ENCODE results near the gene ARHGEF40. TPM values are rescaled to one million over a fixed set of nuclear protein-coding genes. Genes with fewer than 3 reads are reported as not detected.

The ARHGEF40 gene
- total RNA-seq, 1 donor from 2014 or later, result 6.8 TPM

DNA sequence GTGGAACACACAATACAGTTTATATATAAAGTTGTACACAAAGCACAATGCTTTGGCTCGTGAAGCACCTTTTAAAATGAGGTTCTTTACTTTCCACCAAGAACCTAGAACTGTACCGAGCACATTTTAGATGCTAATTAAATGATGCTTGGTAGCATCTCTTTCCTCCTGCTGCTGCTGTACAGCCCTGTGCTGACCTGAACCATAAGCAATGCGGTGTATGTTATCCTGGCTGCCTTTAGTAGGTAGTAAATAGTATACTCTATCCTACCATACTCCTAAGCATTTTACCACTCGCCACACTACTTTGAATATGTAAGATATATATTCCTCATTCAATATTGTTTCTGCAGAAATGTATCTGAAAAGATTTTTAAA lies 15.3 kb upstream of the ARHGEF40 start:
- TF ChIP-seq, protein P1, sequence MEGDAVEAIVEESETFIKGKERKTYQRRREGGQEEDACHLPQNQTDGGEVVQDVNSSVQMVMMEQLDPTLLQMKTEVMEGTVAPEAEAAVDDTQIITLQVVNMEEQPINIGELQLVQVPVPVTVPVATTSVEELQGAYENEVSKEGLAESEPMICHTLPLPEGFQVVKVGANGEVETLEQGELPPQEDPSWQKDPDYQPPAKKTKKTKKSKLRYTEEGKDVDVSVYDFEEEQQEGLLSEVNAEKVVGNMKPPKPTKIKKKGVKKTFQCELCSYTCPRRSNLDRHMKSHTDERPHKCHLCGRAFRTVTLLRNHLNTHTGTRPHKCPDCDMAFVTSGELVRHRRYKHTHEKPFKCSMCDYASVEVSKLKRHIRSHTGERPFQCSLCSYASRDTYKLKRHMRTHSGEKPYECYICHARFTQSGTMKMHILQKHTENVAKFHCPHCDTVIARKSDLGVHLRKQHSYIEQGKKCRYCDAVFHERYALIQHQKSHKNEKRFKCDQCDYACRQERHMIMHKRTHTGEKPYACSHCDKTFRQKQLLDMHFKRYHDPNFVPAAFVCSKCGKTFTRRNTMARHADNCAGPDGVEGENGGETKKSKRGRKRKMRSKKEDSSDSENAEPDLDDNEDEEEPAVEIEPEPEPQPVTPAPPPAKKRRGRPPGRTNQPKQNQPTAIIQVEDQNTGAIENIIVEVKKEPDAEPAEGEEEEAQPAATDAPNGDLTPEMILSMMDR (IDR thresholded peaks at IDR 0.05; ENCODE audit: insufficient read depth, low read length, severe bottlenecking), result no peak
- DNase-seq (ENCODE audit: low read depth), result no peak
- FAIRE-seq, result no peak
- no peaks in the 10 kb centered on the region for H3K36me3 ChIP-seq (ENCODE audit: control insufficient read depth, insufficient read depth, low read length)
- no peaks in the 10 kb centered on the region for H3K27me3 ChIP-seq (ENCODE audit: control insufficient read depth, insufficient read depth, low read length)
- H3K4me3 ChIP-seq (ENCODE audit: low read depth, low read length), result no peak overlapping the region

DNA sequence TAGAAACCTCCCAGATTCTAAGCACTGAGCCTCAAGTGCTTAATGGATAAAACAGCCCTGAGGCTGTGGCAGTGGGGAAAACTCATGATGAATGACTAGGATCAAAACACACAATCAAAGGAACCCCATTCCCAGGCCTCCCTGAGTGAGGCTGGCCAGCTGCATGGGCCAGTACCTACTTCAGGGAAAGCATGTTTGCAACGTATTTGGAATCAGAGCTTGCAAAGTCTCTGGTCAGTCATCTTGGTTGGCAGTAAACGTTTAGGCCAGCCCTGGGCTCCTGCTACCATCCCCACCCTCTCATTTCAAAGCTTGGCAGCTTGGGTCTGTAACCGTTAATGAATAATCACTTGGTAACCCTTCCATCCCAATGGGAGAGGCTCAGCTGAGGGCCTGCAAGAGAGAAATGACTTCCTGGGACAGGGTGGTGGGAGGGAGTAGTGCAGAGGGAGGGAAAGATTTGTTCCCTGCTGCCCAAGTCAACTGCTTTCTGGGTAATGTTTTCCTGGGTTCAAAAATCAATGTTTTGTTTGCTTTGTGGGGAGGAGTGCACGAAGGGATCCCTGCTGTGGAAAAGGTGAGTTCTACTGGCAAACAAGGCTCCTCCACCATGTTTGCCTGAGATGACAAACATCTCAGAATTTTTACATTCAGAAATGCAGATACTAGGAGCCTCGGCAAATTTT lies 14.5 kb upstream of the ARHGEF40 start:
- no peaks in the 10 kb centered on the region for H3K27me3 ChIP-seq (ENCODE audit: control insufficient read depth, insufficient read depth, low read length)
- H3K36me3 ChIP-seq (ENCODE audit: control insufficient read depth, insufficient read depth, low read length), result no peaks in the 10 kb centered on the region
- TF ChIP-seq, protein P1 (IDR thresholded peaks at IDR 0.05; ENCODE audit: insufficient read depth, low read length, severe bottlenecking), result no peak
- FAIRE-seq (no peak), DNase-seq (ENCODE audit: low read depth) (no peak)
- H3K4me3 ChIP-seq (ENCODE audit: low read depth, low read length), result no peak overlapping the region

DNA sequence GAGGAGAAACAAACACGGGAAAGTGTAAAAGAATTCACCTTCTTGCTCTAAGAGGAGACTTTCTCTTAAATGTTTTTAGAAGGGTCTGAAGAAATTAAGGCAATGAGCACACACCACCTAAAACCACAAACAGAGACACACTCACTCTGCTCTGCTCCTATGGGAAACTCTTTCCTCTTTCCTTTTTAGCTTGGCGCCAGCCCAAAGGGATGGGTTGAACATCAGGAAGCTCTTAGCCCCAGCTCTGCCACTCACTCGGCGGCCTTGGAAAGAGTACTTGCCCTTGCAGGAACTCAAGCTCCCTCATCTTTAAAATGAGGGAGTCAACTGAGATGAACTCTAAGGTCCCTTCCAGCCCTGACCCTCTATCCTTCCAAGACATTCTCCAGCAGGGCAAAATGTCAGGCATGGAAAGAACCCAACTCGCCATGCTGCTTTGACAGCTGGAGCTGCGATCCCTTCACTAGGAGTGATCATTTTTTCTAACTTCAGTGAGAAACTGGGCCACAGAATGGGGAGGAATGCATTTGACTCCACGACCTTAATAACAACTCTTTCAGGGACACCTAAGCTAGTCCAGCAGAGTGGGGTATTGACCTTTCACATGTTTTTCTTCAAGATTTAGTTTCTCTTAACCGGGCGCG lies 13.5 kb upstream of the ARHGEF40 start:
- Histone ChIP-seq H3K27me3 (ENCODE audit: control insufficient read depth, insufficient read depth, low read length) (no peaks in the 10 kb centered on the region), H3K36me3 (ENCODE audit: control insufficient read depth, insufficient read depth, low read length) (no peaks in the 10 kb centered on the region), H3K4me3 (ENCODE audit: low read depth, low read length) (no peak overlapping the region)
- no peak for FAIRE-seq
- peak; percentile 64 for DNase-seq (ENCODE audit: low read depth)
- TF ChIP-seq, protein P1 (IDR thresholded peaks at IDR 0.05; ENCODE audit: insufficient read depth, low read length, severe bottlenecking), result no peak

DNA sequence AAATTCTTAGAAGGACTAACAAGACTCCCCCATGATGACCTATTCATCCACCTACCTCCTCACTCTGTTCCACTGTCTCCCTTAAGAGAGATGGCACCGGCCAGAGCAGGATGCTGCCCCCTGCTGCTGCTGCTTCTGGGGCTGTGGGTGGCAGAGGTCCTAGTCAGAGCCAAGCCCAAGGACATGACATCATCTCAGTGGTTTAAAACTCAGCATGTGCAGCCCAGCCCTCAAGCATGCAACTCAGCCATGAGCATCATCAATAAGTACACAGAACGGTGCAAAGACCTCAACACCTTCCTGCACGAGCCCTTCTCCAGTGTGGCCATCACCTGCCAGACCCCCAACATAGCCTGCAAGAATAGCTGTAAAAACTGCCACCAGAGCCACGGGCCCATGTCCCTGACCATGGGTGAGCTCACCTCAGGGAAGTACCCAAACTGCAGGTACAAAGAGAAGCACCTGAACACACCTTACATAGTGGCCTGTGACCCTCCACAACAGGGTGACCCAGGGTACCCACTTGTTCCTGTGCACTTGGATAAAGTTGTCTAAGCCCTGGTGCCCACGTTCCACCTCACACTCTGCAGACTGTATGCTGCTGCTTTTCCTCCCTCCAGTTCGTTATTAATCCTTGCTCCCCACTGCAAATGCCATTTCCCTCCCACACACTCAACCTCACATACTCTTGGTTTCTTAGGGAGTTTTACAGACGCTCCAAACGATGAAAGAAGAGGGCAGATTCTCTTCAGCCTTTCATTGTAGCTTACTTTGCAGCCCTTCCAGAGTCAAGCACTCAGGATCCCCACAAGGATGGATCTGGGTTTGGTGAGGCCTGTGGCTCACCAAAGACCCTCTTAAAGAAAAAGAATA lies 12.1 kb upstream of the ARHGEF40 start, which contains the start of gene RNASE8:
RNASE8 (plus strand) TSS at position 20 of the 873 bp plus-strand sequence; CDS start at position 91, 71 bp downstream.
- H3K36me3 ChIP-seq (ENCODE audit: control insufficient read depth, insufficient read depth, low read length), result no peaks in the 10 kb centered on the region
- TF ChIP-seq, protein P1 (IDR thresholded peaks at IDR 0.05; ENCODE audit: insufficient read depth, low read length, severe bottlenecking), result peak; percentile 13
- no peak within 1 kb of the TSS for H3K4me3 ChIP-seq (ENCODE audit: low read depth, low read length)
- no peaks in the 10 kb centered on the region for H3K27me3 ChIP-seq (ENCODE audit: control insufficient read depth, insufficient read depth, low read length)
- FAIRE-seq, result peak; percentile 68
- peak; percentile 46 for DNase-seq (ENCODE audit: low read depth)

DNA sequence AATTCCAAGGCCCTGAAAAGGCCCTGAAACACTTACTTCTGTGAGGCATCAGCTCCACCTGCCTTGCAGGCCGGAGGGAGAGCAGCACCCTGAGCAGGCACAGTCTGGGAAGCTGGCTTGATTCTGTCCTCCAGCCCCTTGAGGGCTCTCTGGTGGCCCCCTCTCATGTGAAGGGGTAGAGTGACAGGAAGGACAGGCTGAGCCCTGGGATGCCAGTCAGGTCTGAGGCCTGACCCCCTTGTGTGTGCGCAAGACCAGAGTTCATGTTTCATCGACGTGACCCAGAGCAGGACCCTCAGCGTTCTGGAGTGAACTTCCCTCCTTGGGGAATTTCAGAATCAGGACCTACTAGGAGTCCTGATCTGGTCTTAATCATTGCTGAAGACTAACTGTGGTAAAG lies 11.2 kb upstream of the ARHGEF40 start:
- FAIRE-seq, result no peak
- TF ChIP-seq, protein P1 (IDR thresholded peaks at IDR 0.05; ENCODE audit: insufficient read depth, low read length, severe bottlenecking), result no peak
- DNase-seq (ENCODE audit: low read depth), result no peak
- no peaks in the 10 kb centered on the region for H3K27me3 ChIP-seq (ENCODE audit: control insufficient read depth, insufficient read depth, low read length)
- no peak overlapping the region for H3K4me3 ChIP-seq (ENCODE audit: low read depth, low read length)
- no peaks in the 10 kb centered on the region for H3K36me3 ChIP-seq (ENCODE audit: control insufficient read depth, insufficient read depth, low read length)

Data from bronchial epithelial cell (primary cell).